HEK293 (cell line): ENCODE results near the gene ETNK1.
"Not testable (repeated sequence)": the region's sequence is repeated elsewhere in the genome, so short reads cannot be mapped to it uniquely, and the experiment has no call there.

Source experiments
- CTCF ChIA-PET: fragments of 350-600 bp; formaldehyde crosslinking; extraction: SDS; loops from one replicate; lab custom pipeline; 2021; ENCODE audit warnings: antibody characterized with exemption; lab: Yijun Ruan, JAX
- POLR2A ChIA-PET: fragments of 300-600 bp; formaldehyde crosslinking; extraction: SDS; loops from one replicate; lab custom pipeline; 2020; ENCODE audit warnings: antibody characterized with exemption, inconsistent platforms; lab: Yijun Ruan, JAX
- H3K27ac ChIP-seq: fragments of 200-500 bp; sonication (Bioruptor generic); 2 replicates; pipeline ENCODE4 v1.5.1; 2014; ENCODE audit warnings: low read depth, low read length, control low read depth, inconsistent platforms; ENCODE audit errors: extremely low read depth
- H3K36me3 ChIP-seq, 2 experiments: fragments of 200-500 bp in 1 of 2; sonication (Bioruptor generic) in 1 of 2; 1 replicate in 1 of 2; 2 replicates in 1 of 2; pipeline ENCODE4 v1.5.1; 2014 to 2017; ENCODE audit warnings: inconsistent platforms in 2 of 2, low read length in 2 of 2; ENCODE audit not compliant: control insufficient read depth in 2 of 2, insufficient read depth in 1 of 2
- H3K4me1 ChIP-seq: fragments of 200-500 bp; sonication (Bioruptor generic); 2 replicates; pipeline ENCODE4 v1.5.1; 2014; ENCODE audit warnings: mild to moderate bottlenecking, low read length, inconsistent platforms; ENCODE audit not compliant: control insufficient read depth, insufficient read depth
- H3K4me3 ChIP-seq: 2 replicates; pipeline ENCODE4 v1.5.1; 2011; ENCODE audit warnings: low read depth, mild to moderate bottlenecking, control low read depth, low read length, moderate library complexity
- H3K9me3 ChIP-seq: fragments of 200-500 bp; sonication (Bioruptor generic); 2 replicates; pipeline ENCODE4 v1.5.1; 2014; ENCODE audit warnings: low read depth, low read length, inconsistent platforms; ENCODE audit not compliant: control insufficient read depth, insufficient read depth
- GLI2 ChIP-seq: fragments of 450-650 bp; formaldehyde crosslinking; IDR thresholded peaks from 2 replicates; pipeline ENCODE4; 2017; ENCODE audit warnings: missing biosample characterization, missing genetic modification characterization, low read depth, borderline replicate concordance
- MEIS1 ChIP-seq: sonication (generic); formaldehyde crosslinking; IDR thresholded peaks from 2 replicates; pipeline ENCODE4 v1.8.1; 2022; ENCODE audit warnings: missing genetic modification reagents, mild to moderate bottlenecking, borderline replicate concordance
- REST ChIP-seq: fragments of 450-650 bp; formaldehyde crosslinking; IDR thresholded peaks from 2 replicates; pipeline ENCODE4 v1.5.1; 2016; ENCODE audit warnings: missing biosample characterization, missing genetic modification characterization
- SP2 ChIP-seq: fragments of 450-650 bp; formaldehyde crosslinking; IDR thresholded peaks from 2 replicates; pipeline ENCODE4 v1.5.1; 2016; ENCODE audit warnings: missing biosample characterization, missing genetic modification characterization
- SP3 ChIP-seq: fragments of 450-650 bp; formaldehyde crosslinking; IDR thresholded peaks from 2 replicates; pipeline ENCODE4 v1.5.1; 2016; ENCODE audit warnings: missing biosample characterization, missing genetic modification characterization
- ZBTB1 ChIP-seq: fragments of 450-650 bp; formaldehyde crosslinking; IDR thresholded peaks from 2 replicates; pipeline ENCODE4 v1.5.1; 2016; ENCODE audit warnings: missing biosample characterization, missing genetic modification characterization
- ZBTB21 ChIP-seq: fragments of 450-650 bp; formaldehyde crosslinking; IDR thresholded peaks from 2 replicates; pipeline ENCODE4 v1.5.1; 2017; ENCODE audit warnings: missing biosample characterization, missing genetic modification characterization
- ZFP41 ChIP-seq: fragments of 450-650 bp; formaldehyde crosslinking; IDR thresholded peaks from 2 replicates; pipeline ENCODE4 v1.5.1; 2016; ENCODE audit warnings: missing biosample characterization, missing genetic modification characterization, borderline replicate concordance
- ZNF133 ChIP-seq: fragments of 450-650 bp; formaldehyde crosslinking; IDR thresholded peaks from 2 replicates; pipeline ENCODE4 v1.5.1; 2016; ENCODE audit warnings: missing biosample characterization, missing genetic modification characterization
- ZNF148 ChIP-seq: fragments of 450-650 bp; formaldehyde crosslinking; IDR thresholded peaks from 2 replicates; pipeline ENCODE4 v1.5.0; 2017; ENCODE audit warnings: missing biosample characterization, missing genetic modification characterization, borderline replicate concordance
- ZNF175 ChIP-seq: fragments of 450-650 bp; formaldehyde crosslinking; IDR thresholded peaks from 2 replicates; pipeline ENCODE4 v1.5.1; 2016; ENCODE audit warnings: missing biosample characterization, missing genetic modification characterization
- ZNF214 ChIP-seq: fragments of 450-650 bp; formaldehyde crosslinking; IDR thresholded peaks from 2 replicates; pipeline ENCODE4 v1.5.1; 2017; ENCODE audit warnings: missing biosample characterization, mild to moderate bottlenecking, missing genetic modification characterization, borderline replicate concordance
- ZNF362 ChIP-seq: fragments of 450-650 bp; formaldehyde crosslinking; IDR thresholded peaks from 2 replicates; pipeline ENCODE4 v1.5.1; 2016; ENCODE audit warnings: missing biosample characterization, missing genetic modification characterization
- ZNF544 ChIP-seq: fragments of 450-650 bp; formaldehyde crosslinking; IDR thresholded peaks from 2 replicates; pipeline ENCODE4 v1.5.0; 2017; ENCODE audit warnings: missing biosample characterization, missing genetic modification characterization
- ZNF701 ChIP-seq: fragments of 450-650 bp; formaldehyde crosslinking; IDR thresholded peaks from 2 replicates; pipeline ENCODE4 v1.5.1; 2016; ENCODE audit warnings: missing biosample characterization, missing genetic modification characterization
- ZNF791 ChIP-seq: fragments of 450-650 bp; formaldehyde crosslinking; IDR thresholded peaks from 2 replicates; pipeline ENCODE4 v1.5.1; 2016; ENCODE audit warnings: missing biosample characterization, missing genetic modification characterization
- ZNF830 ChIP-seq: fragments of 450-650 bp; IDR thresholded peaks from 2 replicates; pipeline ENCODE4 v1.5.0; 2018; ENCODE audit warnings: missing biosample characterization, missing genetic modification characterization, low read depth, mild to moderate bottlenecking, moderate library complexity

The ETNK1 gene

GRCh38 chr12:22698576-22698975, 73.6 kb downstream of the ETNK1 start:
- CTCF ChIA-PET: interaction anchor here (0.7 to 0.9 kb wide), 2 partner anchors 14 to 37 kb away, joined by 3 to 4 read pairs; no protein-coding TSS in a partner anchor
- POLR2A ChIA-PET: no interaction called here
- Histone ChIP-seq H3K9me3 (no peaks in the 10 kb centered on the region), H3K4me3 (no peak overlapping the region), H3K4me1 (no peaks in the 10 kb centered on the region), H3K27ac (no peak overlapping the region), H3K36me3 (no peaks in the 10 kb centered on the region)
- no peak for TF ChIP-seq GLI2 (tag by site-specific recombination)
- TF ChIP-seq REST (tag by site-specific recombination): no peak

- H3K27ac ChIP-seq, POLR2A ChIA-PET, H3K9me3 ChIP-seq, H3K4me1 ChIP-seq, H3K4me3 ChIP-seq, H3K36me3 ChIP-seq: not testable (repeated sequence)
- CTCF ChIA-PET: interaction anchor here (0.6 to 0.9 kb wide), 2 partner anchors 15 to 1410 kb away, joined by 3 read pairs; no protein-coding TSS in a partner anchor
These were observed 74.7 kb downstream of the ETNK1 start for GRCh38 chr12:22699705-22700104.

GRCh38 chr12:22700106-22700505, 75.1 kb downstream of the ETNK1 start:
- POLR2A ChIA-PET: no interaction called here
- H3K4me3 ChIP-seq: no peak overlapping the region
- no peak overlapping the region for H3K27ac ChIP-seq
- no peak for TF ChIP-seq ZNF362 (tag by site-specific recombination)
- TF ChIP-seq ZFP41: no peak
- TF ChIP-seq ZNF701 (tag by site-specific recombination): no peak
- TF ChIP-seq SP2: no peak
- no peak for TF ChIP-seq MEIS1 (CRISPR knock-in tag)
- TF ChIP-seq ZNF214: no peak
- TF ChIP-seq ZNF830 (tag by site-specific recombination): no peak
- no peak for TF ChIP-seq ZNF175 (tag by site-specific recombination)
- no peak for TF ChIP-seq ZNF791
- TF ChIP-seq ZNF544 (tag by site-specific recombination): no peak
- TF ChIP-seq ZNF133: no peak
- TF ChIP-seq ZNF148 (tag by site-specific recombination): no peak
- no peak for TF ChIP-seq ZBTB21
- TF ChIP-seq SP3 (tag by site-specific recombination): no peak
- TF ChIP-seq ZBTB1 (tag by site-specific recombination): no peak
- TF ChIP-seq, all 188 proteins: peak for 0
- no peaks in the 10 kb centered on the region for H3K9me3 ChIP-seq
- no peaks in the 10 kb centered on the region for H3K4me1 ChIP-seq
- CTCF ChIA-PET: interaction anchor here (0.6 to 0.9 kb wide), 2 partner anchors 16 to 1409 kb away, joined by 3 read pairs; no protein-coding TSS in a partner anchor
- no peaks in the 10 kb centered on the region for H3K36me3 ChIP-seq

GRCh38 chr12:22701216-22701809, 76.3 kb downstream of the ETNK1 start:
- H3K4me1 ChIP-seq, H3K9me3 ChIP-seq, H3K27ac ChIP-seq, H3K36me3 ChIP-seq, POLR2A ChIA-PET, CTCF ChIA-PET, H3K4me3 ChIP-seq: not testable (repeated sequence)
